Activated CD4-positive, alpha-beta memory T cell treated with anti-CD3 and anti-CD28 coated beads for 36 hours (primary cell): ENCODE measurements around the gene LY6G6D. TPM values are rescaled to one million over a fixed set of nuclear protein-coding genes. Genes with fewer than 3 reads are reported as not detected.

Experiments
- CTCF ChIA-PET: fragments of 350-600 bp; sonication (Branson Sonifier 250); formaldehyde crosslinking; loops from one replicate; lab custom pipeline; 2021; ENCODE audit warnings: antibody characterized with exemption, inconsistent platforms; lab: Charles Lee
- POLR2A ChIA-PET: fragments of 350-600 bp; sonication (Branson Sonifier 250); formaldehyde crosslinking; loops from one replicate; lab custom pipeline; 2021; ENCODE audit warnings: antibody characterized with exemption; lab: Charles Lee
- DNase-seq: peaks from one replicate; pipeline ENCODE4 v3.0.0-alpha.2; 2020
- H3K27ac Mint-ChIP-seq: one replicate; pipeline ENCODE4 v1.8.0; 2021; ENCODE audit warnings: mixed read lengths
- H3K27me3 Mint-ChIP-seq: one replicate; pipeline ENCODE4 v1.8.0; 2021; ENCODE audit warnings: mixed read lengths
- H3K36me3 Mint-ChIP-seq: one replicate; pipeline ENCODE4 v1.8.0; 2021; ENCODE audit warnings: mixed read lengths
- H3K4me1 Mint-ChIP-seq: one replicate; pipeline ENCODE4 v1.8.0; 2021; ENCODE audit warnings: low read depth, mixed read lengths
- H3K4me3 Mint-ChIP-seq: one replicate; pipeline ENCODE4 v1.8.0; 2021; ENCODE audit warnings: mild to moderate bottlenecking, mixed read lengths
- H3K9me3 Mint-ChIP-seq: one replicate; pipeline ENCODE4 v1.8.0; 2021; ENCODE audit warnings: mixed read lengths
- intact Hi-C: fragments of 100-400 bp; cut with micrococcal nuclease; formaldehyde crosslinking; loops from one replicate; pipeline ENCODE4 v1.15.1; 2023
- total RNA-seq, 2 experiments: library from RNA; stranded (reverse); gene quantifications; one replicate each; pipeline ENCODE4 v1.2.3, GENCODE V29; 2021

LY6G6D gene
- total RNA-seq, 2 experiments from 2014 or later: not detected

DNA sequence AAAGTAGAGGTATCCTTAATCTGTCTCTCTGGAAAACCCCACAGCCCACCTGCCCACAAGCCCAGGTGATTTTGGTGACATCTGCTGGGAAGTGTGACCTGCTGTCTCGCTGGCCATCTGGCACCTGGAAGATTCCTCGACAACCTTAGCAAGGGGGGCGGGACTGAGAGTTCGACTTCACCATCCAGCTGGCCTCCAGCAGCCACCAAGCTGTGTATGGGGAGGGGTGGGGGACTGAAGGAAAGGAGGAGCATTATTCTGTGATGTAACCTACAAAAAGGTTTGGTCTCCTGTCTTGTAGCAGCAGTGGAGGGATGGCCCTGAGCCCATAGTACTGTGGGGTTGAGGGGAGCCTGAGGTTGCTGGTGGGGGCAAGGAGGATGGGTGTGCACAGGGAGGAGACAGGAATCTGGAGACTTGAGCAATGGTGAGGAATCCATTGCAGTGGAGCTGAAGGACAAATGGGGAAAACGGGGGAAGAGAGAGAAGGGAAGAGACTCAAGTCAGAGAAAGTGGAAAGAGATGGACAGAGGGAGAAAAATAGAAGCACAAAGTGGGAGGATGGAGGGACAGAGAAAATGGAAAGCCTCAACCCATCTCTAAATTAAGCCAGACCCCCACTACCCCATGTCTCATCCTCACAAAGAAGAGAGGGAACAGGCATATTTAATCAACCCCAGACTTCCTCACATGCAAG lies 4.5 kb upstream of the LY6G6D start:
- Mint-ChIP-seq H3K4me1 (peaks cover 2% of the 10 kb centered on the region), H3K27ac (no peak overlapping the region), H3K36me3 (no peaks in the 10 kb centered on the region), H3K9me3 (no peaks in the 10 kb centered on the region), H3K4me3 (no peak overlapping the region), H3K27me3 (no peaks in the 10 kb centered on the region)
- ChIA-PET POLR2A (no interaction called here), CTCF (interaction anchor here (1.0 kb wide), 1 partner anchor 21 kb away, joined by 3 read pairs; no protein-coding TSS in a partner anchor)
- no peak for DNase-seq
- intact Hi-C loops: no loop called here

DNA sequence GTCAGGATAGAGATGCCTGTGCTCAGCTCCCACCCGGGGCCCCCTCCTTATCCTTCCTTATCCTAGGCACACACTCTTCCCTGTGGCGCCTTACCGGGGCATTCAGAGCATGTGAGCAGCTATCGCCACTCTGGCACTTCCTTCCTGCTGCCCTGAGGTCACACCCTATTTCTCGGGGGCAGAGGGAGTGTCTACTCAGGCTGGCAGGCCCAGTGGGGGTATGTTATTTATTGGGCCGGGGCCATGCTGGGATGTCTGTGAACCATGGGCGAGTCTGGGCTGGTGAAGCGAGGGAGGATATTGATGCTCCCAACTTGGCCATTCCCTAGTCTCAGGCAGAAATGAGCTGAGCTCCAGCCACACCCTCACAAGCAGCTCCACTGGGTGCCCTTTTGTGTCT lies 3.9 kb upstream of the LY6G6D start:
- POLR2A ChIA-PET: no interaction called here
- H3K27me3 Mint-ChIP-seq: no peaks in the 10 kb centered on the region
- CTCF ChIA-PET: interaction anchor here (1.0 kb wide), 1 partner anchor 21 kb away, joined by 3 read pairs; no protein-coding TSS in a partner anchor
- H3K9me3 Mint-ChIP-seq: no peaks in the 10 kb centered on the region
- no peak overlapping the region for H3K4me3 Mint-ChIP-seq
- no peak for DNase-seq
- no peaks in the 10 kb centered on the region for H3K36me3 Mint-ChIP-seq
- peaks cover 2% of the 10 kb centered on the region for H3K4me1 Mint-ChIP-seq
- intact Hi-C loops: no loop called here
- no peak overlapping the region for H3K27ac Mint-ChIP-seq

GRCh38 chr6:31712296-31712695 lies 2.9 kb upstream of the LY6G6D start:
- ChIA-PET POLR2A (no interaction called here), CTCF (interaction anchor here (0.6 kb wide), 1 partner anchor 88 kb away, joined by 4 read pairs; no protein-coding TSS in a partner anchor)
- Mint-ChIP-seq H3K4me3 (no peak overlapping the region), H3K9me3 (no peaks in the 10 kb centered on the region), H3K4me1 (peaks cover 2% of the 10 kb centered on the region), H3K27me3 (no peaks in the 10 kb centered on the region), H3K27ac (no peak overlapping the region), H3K36me3 (no peaks in the 10 kb centered on the region)
- intact Hi-C loops: no loop called here
- DNase-seq: no peak

GRCh38 chr6:31713465-31713864 lies 1.7 kb upstream of the LY6G6D start:
- Mint-ChIP-seq H3K27me3 (no peaks in the 10 kb centered on the region), H3K4me3 (no peak overlapping the region), H3K9me3 (no peaks in the 10 kb centered on the region), H3K4me1 (peaks cover 2% of the 10 kb centered on the region), H3K36me3 (no peaks in the 10 kb centered on the region), H3K27ac (no peak overlapping the region)
- no peak for DNase-seq
- ChIA-PET POLR2A (no interaction called here), CTCF (interaction anchor here (1.4 to 2.0 kb wide), 2 partner anchors 32 to 56 kb away, joined by 4 to 6 read pairs; no protein-coding TSS in a partner anchor)
- intact Hi-C loops: no loop called here

- no peak for DNase-seq
- Mint-ChIP-seq H3K9me3 (no peaks in the 10 kb centered on the region), H3K36me3 (no peaks in the 10 kb centered on the region), H3K27me3 (no peaks in the 10 kb centered on the region), H3K27ac (no peak overlapping the region), H3K4me1 (peaks cover 2% of the 10 kb centered on the region), H3K4me3 (no peak overlapping the region)
- ChIA-PET CTCF (interaction anchor here (1.4 to 2.0 kb wide), 3 partner anchors 24 to 56 kb away, joined by 3 to 6 read pairs (median 4); no protein-coding TSS in a partner anchor), POLR2A (no interaction called here)
- intact Hi-C loops: no loop called here
Measured at GRCh38 chr6:31713991-31714684, 1.0 kb upstream of the LY6G6D start.

DNA sequence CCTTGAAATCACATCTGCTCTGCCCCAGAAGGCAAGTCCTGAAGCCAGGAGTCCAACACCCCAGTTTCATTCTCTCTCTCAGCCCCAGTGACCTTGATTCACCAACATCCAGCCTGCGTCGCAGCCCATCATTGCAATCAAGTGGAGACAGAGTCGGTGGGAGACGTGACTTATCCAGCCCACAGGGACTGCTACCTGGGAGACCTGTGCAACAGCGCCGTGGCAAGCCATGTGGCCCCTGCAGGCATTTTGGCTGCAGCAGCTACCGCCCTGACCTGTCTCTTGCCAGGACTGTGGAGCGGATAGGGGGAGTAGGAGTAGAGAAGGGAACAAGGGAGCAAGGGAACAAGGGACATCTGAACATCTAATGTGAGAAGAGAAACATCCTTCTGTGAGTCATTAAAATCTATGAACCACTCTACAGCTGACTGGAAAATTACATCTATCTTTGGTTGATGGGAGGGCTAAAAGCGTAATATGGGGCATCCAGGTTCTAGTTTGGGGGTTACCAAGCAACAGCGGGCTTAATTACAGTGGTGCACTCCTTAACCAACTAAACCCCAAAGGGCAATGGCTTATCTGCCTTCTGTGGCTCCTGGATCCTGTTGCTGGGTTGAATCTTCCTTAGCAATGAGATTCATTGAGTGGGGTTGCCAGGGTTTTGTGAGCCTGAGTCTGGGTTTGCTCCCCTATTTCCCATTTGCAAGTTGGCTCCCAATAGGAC lies 2.5 kb downstream of the LY6G6D start:
- no peaks in the 10 kb centered on the region for H3K27me3 Mint-ChIP-seq
- H3K27ac Mint-ChIP-seq: no peak overlapping the region
- POLR2A ChIA-PET: no interaction called here

GRCh38 chr6:31718265-31718664 lies 3.1 kb downstream of the LY6G6D start:
- no peaks in the 10 kb centered on the region for H3K9me3 Mint-ChIP-seq
- CTCF ChIA-PET: no interaction called here
- H3K27me3 Mint-ChIP-seq: no peaks in the 10 kb centered on the region
- POLR2A ChIA-PET: no interaction called here
- H3K27ac Mint-ChIP-seq: no peak overlapping the region
- no peaks in the 10 kb centered on the region for H3K4me1 Mint-ChIP-seq
- no peak for DNase-seq
- no peaks in the 10 kb centered on the region for H3K36me3 Mint-ChIP-seq
- no peak overlapping the region for H3K4me3 Mint-ChIP-seq
- intact Hi-C loops: no loop called here

More for the DNA sequence above, 2.5 kb downstream of the LY6G6D start:
- CTCF ChIA-PET: no interaction called here
- no peak overlapping the region for H3K4me3 Mint-ChIP-seq
- intact Hi-C loops: no loop called here
- no peaks in the 10 kb centered on the region for H3K4me1 Mint-ChIP-seq
- DNase-seq: no peak
- no peaks in the 10 kb centered on the region for H3K36me3 Mint-ChIP-seq
- H3K9me3 Mint-ChIP-seq: no peaks in the 10 kb centered on the region

DNA sequence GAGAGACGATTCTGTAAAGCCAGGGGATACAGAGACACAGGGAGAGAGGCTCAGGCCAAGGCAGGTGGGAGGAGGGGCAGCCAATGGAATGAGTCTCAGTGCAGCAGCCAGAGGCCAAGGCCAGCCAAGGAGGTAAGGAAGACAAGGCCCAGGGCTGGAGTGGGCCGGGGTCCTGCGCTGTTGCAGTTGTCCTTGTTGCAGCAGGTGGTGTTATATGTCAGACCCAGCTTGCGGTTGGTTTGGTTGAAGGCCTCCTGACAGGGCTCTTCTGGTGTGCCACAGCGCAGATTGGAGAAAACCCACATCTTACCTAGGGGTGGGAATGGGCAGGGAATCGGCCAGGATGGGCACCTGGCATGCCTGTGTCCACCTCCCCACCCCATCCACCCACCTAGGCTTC lies 3.9 kb downstream of the LY6G6D start:
- POLR2A ChIA-PET: no interaction called here
- no peak overlapping the region for H3K4me3 Mint-ChIP-seq

GRCh38 chr6:31720196-31720770 lies 5.1 kb downstream of the LY6G6D start:
- POLR2A ChIA-PET: no interaction called here
- Mint-ChIP-seq H3K4me3 (no peak overlapping the region), H3K4me1 (no peaks in the 10 kb centered on the region), H3K9me3 (no peaks in the 10 kb centered on the region), H3K36me3 (no peaks in the 10 kb centered on the region), H3K27ac (no peak overlapping the region), H3K27me3 (no peaks in the 10 kb centered on the region)
- CTCF ChIA-PET: interaction anchor here (2.0 kb wide), 1 partner anchor 49 kb away, joined by 5 read pairs; no protein-coding TSS in a partner anchor
- intact Hi-C loops: no loop called here
- DNase-seq: no peak

More for the DNA sequence above, 3.9 kb downstream of the LY6G6D start:
- no peak for DNase-seq
- intact Hi-C loops: no loop called here
- no peaks in the 10 kb centered on the region for H3K36me3 Mint-ChIP-seq
- CTCF ChIA-PET: no interaction called here
- no peak overlapping the region for H3K27ac Mint-ChIP-seq
- H3K4me1 Mint-ChIP-seq: no peaks in the 10 kb centered on the region
- no peaks in the 10 kb centered on the region for H3K9me3 Mint-ChIP-seq
- H3K27me3 Mint-ChIP-seq: no peaks in the 10 kb centered on the region

DNA sequence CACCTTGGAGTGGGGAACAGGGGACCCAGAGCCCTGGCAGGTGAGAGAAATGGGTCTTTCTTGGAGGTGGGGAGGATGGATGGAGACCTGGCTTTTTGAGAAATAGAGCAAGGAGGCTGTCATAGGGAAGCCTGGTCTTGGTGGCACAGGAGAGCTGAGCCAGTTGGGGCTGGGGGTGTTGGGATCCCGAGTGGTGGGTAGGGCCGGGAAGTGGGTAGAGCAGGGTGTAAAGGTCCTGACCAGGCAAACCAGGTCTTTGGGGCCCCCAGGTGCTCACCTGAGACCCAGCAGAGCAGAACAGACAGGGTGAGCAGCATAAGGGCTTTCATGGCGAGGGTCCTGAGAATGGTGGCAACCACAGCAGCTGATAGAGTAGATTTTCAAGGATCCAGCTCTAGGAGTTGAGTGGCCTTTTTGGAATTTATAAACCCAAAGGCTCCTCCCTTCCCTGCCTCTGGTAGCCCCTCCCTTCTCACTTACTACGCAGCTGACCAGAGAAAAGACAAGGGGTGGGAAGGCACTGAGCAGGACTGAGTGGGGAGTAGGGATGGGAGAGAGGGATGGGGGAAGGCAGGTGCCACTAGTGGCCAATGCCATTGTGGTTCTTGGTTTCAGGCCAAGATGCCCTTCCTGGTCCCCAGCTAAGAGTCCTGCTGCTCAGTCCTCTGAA lies 6.3 kb downstream of the LY6G6D start, which contains the start of gene LY6G6C:
TSS of gene LY6G6C (minus strand) at position 396 of the 670 bp plus-strand sequence. CDS start at position 329, 67 bp downstream.
- H3K36me3 Mint-ChIP-seq: no peaks in the 10 kb centered on the region
- H3K27ac Mint-ChIP-seq: no peak within 1 kb of the TSS
- ChIA-PET POLR2A (no interaction called here), CTCF (interaction anchor here (2.0 kb wide), 1 partner anchor 48 kb away, joined by 5 read pairs; no protein-coding TSS in a partner anchor)
- no peak for DNase-seq
- no peak within 1 kb of the TSS for H3K4me3 Mint-ChIP-seq
- no peaks in the 10 kb centered on the region for H3K9me3 Mint-ChIP-seq
- H3K27me3 Mint-ChIP-seq: no peaks in the 10 kb centered on the region
- intact Hi-C loops: no loop called here
- peaks cover 10% of the 10 kb centered on the region for H3K4me1 Mint-ChIP-seq

DNA sequence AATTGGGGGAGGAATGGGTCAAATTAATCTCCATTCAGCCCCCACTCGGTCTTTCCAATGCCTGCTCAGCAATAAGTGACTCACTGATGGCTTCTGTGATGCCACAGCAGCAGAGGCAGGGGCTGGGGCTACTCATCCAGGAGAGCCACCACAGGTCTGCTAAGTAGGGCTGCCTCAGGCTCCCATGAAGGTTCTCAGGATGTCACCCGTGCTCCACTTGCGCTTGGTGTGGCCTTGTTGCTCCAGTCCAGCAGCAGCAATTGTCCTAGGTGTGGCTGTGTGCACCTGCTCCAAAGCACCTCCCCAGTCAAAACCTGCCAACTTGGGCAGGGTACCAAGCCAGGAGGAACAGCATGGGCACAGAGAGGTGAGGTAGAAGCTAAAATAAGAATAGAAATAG lies 7.0 kb downstream of the LY6G6D start:
- H3K36me3 Mint-ChIP-seq: no peaks in the 10 kb centered on the region
- peaks cover 16% of the 10 kb centered on the region for H3K4me1 Mint-ChIP-seq
- ChIA-PET POLR2A (interaction anchor here (0.5 kb wide), 1 partner anchor 17 kb away, joined by 3 read pairs; no protein-coding TSS in a partner anchor), CTCF (no interaction called here)
- no peaks in the 10 kb centered on the region for H3K9me3 Mint-ChIP-seq
- H3K4me3 Mint-ChIP-seq: no peak overlapping the region
- intact Hi-C loops: no loop called here
- no peak for DNase-seq
- no peaks in the 10 kb centered on the region for H3K27me3 Mint-ChIP-seq
- H3K27ac Mint-ChIP-seq: no peak overlapping the region
